Small intestine (tissue), 7 donors: ENCODE measurements around the gene CCDC200. TPM values are rescaled to one million over a fixed set of nuclear protein-coding genes. Genes with fewer than 3 reads are reported as not detected.
A peak's percentile ranks its signal among the peaks of the same experiment; 100 is the strongest.
"Not testable (repeated sequence)": the region's sequence is repeated elsewhere in the genome, so short reads cannot be mapped to it uniquely, and the experiment has no call there.

Experiments
- DNase-seq, 2 donors: peaks; one replicate each; pipeline versions ENCODE4 v3.0.0 to v3.0.0-alpha.2; 2013
- FAIRE-seq: peaks from 2 replicates; lab custom pipeline; 2012; peaks lifted over from hg19 to GRCh38; lab: Jason Lieb, UNC
- H3K27ac ChIP-seq, 3 donors: one replicate each; pipeline ENCODE4 v1.5.1; 2013; ENCODE audit warnings: low read length in 2 of 3, mild to moderate bottlenecking in 2 of 3, control low read depth in 1 of 3, inconsistent platforms in 1 of 3, low read depth in 1 of 3, moderate library complexity in 1 of 3
- H3K27me3 ChIP-seq, 3 donors: one replicate each; pipeline ENCODE4 v1.6.1; 2013; ENCODE audit warnings: low read length in 3 of 3, inconsistent platforms in 1 of 3; ENCODE audit not compliant: control insufficient read depth in 3 of 3, insufficient read depth in 3 of 3
- H3K36me3 ChIP-seq, 3 donors: one replicate each; pipeline ENCODE4 v1.6.1; 2013; ENCODE audit warnings: low read length in 3 of 3, inconsistent platforms in 1 of 3, low read depth in 1 of 3, mild to moderate bottlenecking in 1 of 3, moderate library complexity in 1 of 3; ENCODE audit not compliant: control insufficient read depth in 3 of 3, insufficient read depth in 2 of 3
- H3K4me1 ChIP-seq, 3 donors: one replicate each; pipeline ENCODE4 v1.6.1; 2013; ENCODE audit warnings: low read length in 2 of 3, inconsistent platforms in 1 of 3, low read depth in 1 of 3, mild to moderate bottlenecking in 1 of 3, moderate library complexity in 1 of 3; ENCODE audit not compliant: control insufficient read depth in 3 of 3, insufficient read depth in 2 of 3
- H3K4me3 ChIP-seq, 3 donors: one replicate each; pipeline ENCODE4 v1.5.1; 2013; ENCODE audit warnings: low read length in 3 of 3, control low read depth in 1 of 3, inconsistent platforms in 1 of 3, low read depth in 1 of 3, mild to moderate bottlenecking in 1 of 3, moderate library complexity in 1 of 3
- H3K9me3 ChIP-seq, 2 donors: one replicate each; pipeline ENCODE4 v1.6.1; 2013; ENCODE audit warnings: low read depth in 1 of 2, low read length in 1 of 2; ENCODE audit not compliant: control insufficient read depth in 2 of 2, insufficient read depth in 1 of 2
- WGBS, 3 donors: extraction: QIAGEN DNeasy Blood & Tissue Kit; methylation state at CpG; one replicate each; pipeline ENCODE4 v1.1.7; 2013; 5-methylcytosine and 5-hydroxymethylcytosine counted together
- polyA plus RNA-seq, 4 donors: library from polyadenylated mRNA; stranded (reverse) in 3 of 4; unstranded in 1 of 4; fragments of 200-250 nt in 3 of 4; fragments of 120-200 nt in 1 of 4; gene quantifications; one replicate each; pipeline versions ENCODE4 v1.2.1 to v1.2.3, GENCODE V29; 2013
- donor health status: healthy with polysubstance abuse.
- donor health status: control.
- donor health status: control.
- donor health status: Bipolar disorder and iron deficiency.
- donor health status: healthy.

CCDC200 gene
- polyA plus RNA-seq, 4 donors: 54.2 TPM; not detected in 3

DNA sequence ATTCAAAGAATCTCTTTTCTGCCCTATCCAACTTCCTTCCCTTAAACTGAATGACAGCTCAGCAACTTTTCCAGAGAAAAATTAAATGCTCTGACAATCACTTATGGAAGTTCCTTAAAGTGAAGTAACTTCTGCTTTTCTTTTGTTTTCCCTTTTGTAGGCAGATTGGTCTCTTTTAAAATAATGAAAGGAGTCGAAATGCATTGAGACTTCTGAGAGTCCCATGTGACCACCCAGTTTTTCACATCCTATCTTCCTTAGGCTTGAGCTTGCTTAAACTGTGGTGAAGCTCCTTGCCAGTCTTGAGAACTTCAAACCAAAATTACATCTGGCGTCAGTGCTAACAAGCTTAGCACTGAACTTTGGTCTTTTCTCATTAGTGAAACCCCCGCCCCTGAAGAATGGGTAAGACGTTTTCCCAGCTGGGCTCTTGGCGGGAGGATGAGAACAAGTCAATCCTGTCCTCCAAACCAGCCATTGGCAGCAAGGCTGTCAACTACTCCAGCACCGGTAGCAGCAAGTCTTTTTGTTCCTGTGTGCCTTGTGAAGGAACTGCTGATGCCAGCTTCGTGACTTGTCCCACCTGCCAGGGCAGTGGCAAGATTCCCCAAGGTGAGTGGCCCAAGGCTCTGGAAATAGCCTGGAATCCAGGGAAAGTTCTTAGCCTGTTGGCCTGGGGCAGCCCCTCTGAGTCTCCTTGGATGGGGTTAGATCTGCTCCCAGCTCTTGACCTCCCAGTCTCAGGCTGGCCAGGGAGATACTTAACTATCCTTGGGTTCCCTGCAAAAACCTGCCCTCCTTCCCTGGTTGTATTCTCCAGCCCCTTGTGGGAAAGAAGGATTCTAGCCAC lies 15.6 kb downstream of the CCDC200 start:
- H3K27ac ChIP-seq: peak overlapping the region; percentile 60 to 93 (median 93)
- no peaks in the 10 kb centered on the region for H3K9me3 ChIP-seq
- peak overlapping the region in 1 of 3 donors; percentile 85 for H3K4me3 ChIP-seq
- no peak for FAIRE-seq
- H3K4me1 ChIP-seq: peaks cover 0 to 44% (median 0%) of the 10 kb centered on the region in 3 donors
- peaks cover 5 to 53% (median 6%) of the 10 kb centered on the region in 3 donors for H3K36me3 ChIP-seq
- WGBS, 3 donors: 10 to 35% (median 27%) methylated on average over 7 of the region's 7 CpGs
- peak; percentile 42 to 70 for DNase-seq
- H3K27me3 ChIP-seq: no peaks in the 10 kb centered on the region

DNA sequence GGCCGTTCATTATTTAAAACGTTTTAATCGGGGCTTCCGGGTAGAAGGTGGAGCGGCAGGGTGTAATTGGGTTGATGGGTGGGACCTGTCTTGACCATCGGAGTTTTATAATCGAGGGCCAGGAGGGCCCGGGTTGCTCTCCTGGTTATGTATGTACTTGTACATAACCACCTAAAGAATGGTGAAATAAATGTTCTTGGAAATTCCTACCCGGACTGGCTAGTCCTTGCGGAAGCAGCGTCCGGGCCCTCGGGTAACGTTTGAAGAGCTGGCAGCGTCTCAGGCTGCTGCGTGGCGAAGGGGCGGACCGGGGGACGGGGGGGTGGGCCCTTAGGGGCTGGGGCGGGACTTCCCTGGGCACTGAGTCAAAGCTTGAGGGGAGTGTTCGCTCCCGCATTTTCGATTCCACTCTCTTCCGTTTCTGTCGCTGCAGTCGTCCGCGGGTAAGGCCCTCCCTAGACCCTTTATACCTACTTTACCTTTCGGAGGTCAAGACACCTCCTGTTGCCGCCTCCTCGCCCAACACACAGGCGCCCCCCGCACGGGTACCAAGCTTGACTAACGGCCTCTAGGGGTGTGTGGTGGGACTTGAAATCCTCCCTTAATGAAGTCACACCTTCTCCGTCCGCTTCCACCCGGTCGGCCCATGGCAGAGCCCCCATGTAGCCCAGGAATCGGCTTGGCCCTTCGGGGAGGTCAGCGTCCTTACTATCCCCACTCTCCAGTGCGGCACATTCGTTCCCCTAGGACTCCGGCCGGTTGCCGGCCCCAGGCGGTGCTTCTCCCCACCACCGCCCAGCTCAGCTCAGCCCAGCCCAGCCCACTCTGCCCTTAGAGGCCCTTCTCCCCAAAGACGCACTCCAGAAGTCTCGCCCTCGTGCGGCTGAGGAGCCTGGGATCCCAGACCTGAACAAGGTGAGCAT lies 16.7 kb downstream of the CCDC200 start, which contains the start of gene TMEM106A:
TMEM106A (plus strand) TSS at position 396 of the 923 bp plus-strand sequence. CDS start 1,167 bp downstream, outside the sequence.
- WGBS, 3 donors: 0 to 1% (median 0%) methylated on average over 47 to 54 of the region's 54 CpGs
- FAIRE-seq: no peak

GRCh38 chr17:43211123-43211479 lies 17.3 kb downstream of the CCDC200 start:
- no peak for FAIRE-seq
- H3K27ac ChIP-seq: peak overlapping the region; percentile 43 to 93 (median 93)
- peak; percentile 13 to 19 for DNase-seq

More for the DNA sequence above, 16.7 kb downstream of the CCDC200 start, which contains the start of gene TMEM106A:
- Histone ChIP-seq H3K4me1 (peaks cover 0 to 33% (median 0%) of the 10 kb centered on the region in 3 donors), H3K36me3 (peaks cover 3 to 50% (median 6%) of the 10 kb centered on the region in 3 donors), H3K27me3 (no peaks in the 10 kb centered on the region), H3K27ac (peak within 1 kb of the TSS; percentile 60 to 93 (median 93)), H3K4me3 (peak within 1 kb of the TSS; percentile 52 to 85 (median 70)), H3K9me3 (no peaks in the 10 kb centered on the region)
- peak; percentile 80 to 94 for DNase-seq

GRCh38 chr17:43210576-43210975 lies 17.8 kb downstream of the CCDC200 start:
- 53 to 76% (median 64%) methylated on average over 3 of the region's 3 CpGs for WGBS, 3 donors
- H3K4me1 ChIP-seq: peaks cover 0 to 22% (median 0%) of the 10 kb centered on the region in 3 donors
- peak overlapping the region; percentile 43 to 93 (median 75) for H3K27ac ChIP-seq
- no peak overlapping the region for H3K4me3 ChIP-seq
- DNase-seq (no peak), FAIRE-seq (no peak)
- H3K36me3 ChIP-seq: peaks cover 3 to 46% (median 6%) of the 10 kb centered on the region in 3 donors
- no peaks in the 10 kb centered on the region for H3K9me3 ChIP-seq
- H3K27me3 ChIP-seq: no peaks in the 10 kb centered on the region

More at GRCh38 chr17:43211123-43211479, 17.3 kb downstream of the CCDC200 start:
- WGBS, 3 donors: 0 to 14% (median 4%) methylated on average over 2 of the region's 2 CpGs
- no peaks in the 10 kb centered on the region for H3K27me3 ChIP-seq
- no peaks in the 10 kb centered on the region for H3K9me3 ChIP-seq
- H3K4me1 ChIP-seq: peaks cover 0 to 27% (median 0%) of the 10 kb centered on the region in 3 donors
- peak overlapping the region; percentile 52 to 85 (median 70) for H3K4me3 ChIP-seq
- peaks cover 3 to 50% (median 6%) of the 10 kb centered on the region in 3 donors for H3K36me3 ChIP-seq

GRCh38 chr17:43203013-43203412 lies 25.4 kb downstream of the CCDC200 start:
- Histone ChIP-seq H3K36me3 (peaks cover 22 to 71% (median 32%) of the 10 kb centered on the region in 3 donors), H3K27ac (peak overlapping the region in 1 of 3 donors; percentile 5)
- peak in 1 of 2 donors; percentile 53 for DNase-seq
- 88 to 92% (median 89%) methylated on average over 3 of the region's 3 CpGs for WGBS, 3 donors
- H3K9me3 ChIP-seq, H3K4me3 ChIP-seq, H3K27me3 ChIP-seq, H3K4me1 ChIP-seq, FAIRE-seq: not testable (repeated sequence)

GRCh38 chr17:43200127-43200526 lies 28.3 kb downstream of the CCDC200 start:
- FAIRE-seq (no peak), DNase-seq (no peak)
- no peaks in the 10 kb centered on the region for H3K4me1 ChIP-seq
- 90 to 95% (median 91%) methylated on average over 4 of the region's 4 CpGs for WGBS, 3 donors
- H3K27me3 ChIP-seq: no peaks in the 10 kb centered on the region
- peaks cover 31 to 73% (median 44%) of the 10 kb centered on the region in 3 donors for H3K36me3 ChIP-seq
- H3K27ac ChIP-seq: no peak overlapping the region
- no peak overlapping the region for H3K4me3 ChIP-seq
- no peaks in the 10 kb centered on the region for H3K9me3 ChIP-seq

GRCh38 chr17:43199633-43200032 lies 28.8 kb downstream of the CCDC200 start:
- no peaks in the 10 kb centered on the region for H3K9me3 ChIP-seq
- WGBS, 3 donors: 82 to 90% (median 89%) methylated on average over 2 of the region's 2 CpGs
- H3K4me1 ChIP-seq: no peaks in the 10 kb centered on the region
- peaks cover 36 to 72% (median 47%) of the 10 kb centered on the region in 3 donors for H3K36me3 ChIP-seq
- no peak overlapping the region for H3K27ac ChIP-seq
- no peak for DNase-seq
- H3K4me3 ChIP-seq: no peak overlapping the region
- no peaks in the 10 kb centered on the region for H3K27me3 ChIP-seq
- no peak for FAIRE-seq

- Histone ChIP-seq H3K27ac (no peak overlapping the region), H3K9me3 (no peaks in the 10 kb centered on the region), H3K36me3 (peaks cover 35 to 66% (median 57%) of the 10 kb centered on the region in 3 donors), H3K4me3 (no peak overlapping the region), H3K4me1 (no peaks in the 10 kb centered on the region), H3K27me3 (no peaks in the 10 kb centered on the region)
- FAIRE-seq: no peak
- no peak for DNase-seq
- 91 to 96% (median 93%) methylated on average over 5 of the region's 5 CpGs for WGBS, 3 donors
Observed at GRCh38 chr17:43193251-43193650, 35.2 kb downstream of the CCDC200 start.
